ENCODE results near the gene CXorf38. TPM values are rescaled to one million over a fixed set of nuclear protein-coding genes. Genes with fewer than 3 reads are reported as not detected.

CXorf38 gene, protein sequence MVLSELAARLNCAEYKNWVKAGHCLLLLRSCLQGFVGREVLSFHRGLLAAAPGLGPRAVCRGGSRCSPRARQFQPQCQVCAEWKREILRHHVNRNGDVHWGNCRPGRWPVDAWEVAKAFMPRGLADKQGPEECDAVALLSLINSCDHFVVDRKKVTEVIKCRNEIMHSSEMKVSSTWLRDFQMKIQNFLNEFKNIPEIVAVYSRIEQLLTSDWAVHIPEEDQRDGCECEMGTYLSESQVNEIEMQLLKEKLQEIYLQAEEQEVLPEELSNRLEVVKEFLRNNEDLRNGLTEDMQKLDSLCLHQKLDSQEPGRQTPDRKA
- total RNA-seq, result 7.5 TPM in 2 replicates

GRCh38 chrX:40647307-40648197 lies at the start of gene CXorf38:
CXorf38 (minus strand) TSS chrX:40647561; CDS start chrX:40647520, 41 bp downstream.

GRCh38 chrX:40623139-40623536 lies 24.2 kb downstream of the CXorf38 start, which contains the start of gene MPC1L:
MPC1L (plus strand) TSS chrX:40623428; CDS start chrX:40623566, 138 bp downstream.

DNA sequence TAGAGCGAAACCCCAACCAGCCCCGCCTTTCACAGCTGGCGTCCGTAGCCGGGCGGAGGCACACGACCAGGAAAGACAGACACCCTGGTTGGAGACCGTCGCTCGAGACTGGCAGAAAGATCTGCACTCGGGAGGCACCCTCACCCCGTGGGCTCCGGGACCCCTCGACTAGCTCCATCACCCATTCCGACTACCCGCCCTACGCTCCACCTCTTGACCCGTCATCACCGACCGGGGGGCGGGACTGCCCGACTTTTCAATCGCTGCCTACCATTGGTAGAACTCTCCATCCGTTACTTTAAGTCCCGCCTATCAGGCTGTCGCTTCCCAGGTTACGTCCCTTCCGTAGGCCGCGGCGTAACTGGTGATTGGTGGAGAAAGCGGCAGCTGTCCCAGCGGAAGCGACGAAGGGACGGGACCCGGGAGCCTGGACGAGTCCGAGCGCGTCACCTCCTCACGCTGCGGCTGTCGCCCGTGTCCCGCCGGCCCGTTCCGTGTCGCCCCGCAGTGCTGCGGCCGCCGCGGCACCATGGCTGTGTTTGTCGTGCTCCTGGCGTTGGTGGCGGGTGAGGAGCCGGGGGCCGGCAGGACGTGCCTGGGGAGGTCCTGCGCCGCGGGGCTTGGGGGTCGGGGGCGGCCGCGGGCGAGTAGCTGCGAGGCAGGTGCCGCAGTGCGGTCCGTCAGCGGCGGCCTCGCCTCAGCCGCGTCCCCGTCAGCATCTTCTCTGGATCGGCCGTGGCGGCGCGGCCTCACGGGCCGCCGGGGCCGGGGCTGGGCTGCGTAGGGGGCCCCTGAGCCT lies 66.6 kb downstream of the CXorf38 start, which contains the start of gene ATP6AP2:
Gene ATP6AP2, plus strand, starts transcription at position 434 of the 799 bp plus-strand sequence. Its CDS starts 96 bp downstream, at position 530.

Other genes starting within 250 kb of the CXorf38 start
- 264 and 266 TPM in 2 replicates for gene ATP6AP2, start 66.6 kb downstream of the CXorf38 start, total RNA-seq
- not detected in 2 replicates for gene MPC1L, start 24.1 kb downstream of the CXorf38 start, total RNA-seq
- 21.8 and 27.4 TPM in 2 replicates for gene MED14, start 88.0 kb upstream of the CXorf38 start, total RNA-seq